ENCODE measurements around the gene PRDM16.

DNA sequence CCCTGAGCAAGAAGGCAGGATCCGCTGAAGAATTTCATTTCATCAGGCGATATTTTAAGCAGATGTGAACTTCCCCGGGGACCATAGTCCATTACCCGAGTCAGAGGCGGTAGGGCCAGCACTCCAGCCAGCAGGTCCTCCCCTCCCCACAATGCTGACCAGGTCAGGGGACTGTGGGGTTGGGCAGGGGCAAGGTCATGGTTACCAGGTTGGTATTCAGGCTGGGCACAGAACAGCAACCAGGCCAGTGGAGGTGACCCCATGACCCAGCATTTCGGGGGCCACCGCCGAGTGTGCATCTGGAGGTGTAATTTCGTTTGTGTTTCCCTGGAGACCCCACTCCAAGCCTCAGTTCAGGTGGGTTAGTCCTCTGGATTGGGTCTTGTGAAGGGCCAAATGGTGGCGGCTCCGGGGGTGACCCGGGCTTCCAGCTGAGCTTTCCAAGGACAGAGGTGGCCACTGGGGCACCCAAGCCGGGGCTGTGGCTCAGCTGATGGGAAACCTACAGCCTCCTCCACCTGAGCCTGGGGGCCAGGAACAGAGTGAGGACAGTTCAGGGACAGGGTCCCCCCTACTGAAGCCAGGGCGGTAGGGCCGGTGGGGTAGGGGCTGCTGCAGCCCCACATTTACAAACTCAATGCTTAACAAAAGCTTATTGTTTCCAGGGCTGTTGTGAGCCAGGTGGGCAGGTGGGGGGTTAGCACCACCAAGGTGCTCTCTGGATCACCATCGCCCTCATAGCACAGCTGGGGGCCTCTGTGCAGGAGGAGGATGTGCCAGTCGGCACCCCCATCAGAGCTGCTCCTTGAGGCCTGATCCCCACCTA lies 2.8 kb downstream of the PRDM16 start:
- TF ChIP-seq ZNF70 (CRISPR knock-in tag; IDR thresholded peaks at IDR 0.05) (no peak), ZNF8 (CRISPR knock-in tag; IDR thresholded peaks at IDR 0.05) (no peak), ZFP30 (CRISPR knock-in tag; IDR thresholded peaks at IDR 0.05) (no peak), RARB (CRISPR knock-in tag; IDR thresholded peaks at IDR 0.05) (no peak), ZFP3 (CRISPR knock-in tag; IDR thresholded peaks at IDR 0.05) (no peak), OSR1 (CRISPR knock-in tag; IDR thresholded peaks at IDR 0.05) (no peak), POU6F1 (CRISPR knock-in tag; IDR thresholded peaks at IDR 0.05; ENCODE audit: borderline replicate concordance, low read depth) (no peak), PATZ1 (CRISPR knock-in tag; IDR thresholded peaks at IDR 0.05; ENCODE audit: borderline replicate concordance) (no peak), TCF4 (CRISPR knock-in tag; IDR thresholded peaks at IDR 0.05; ENCODE audit: borderline replicate concordance) (no peak), GLIS3 (CRISPR knock-in tag; IDR thresholded peaks at IDR 0.05) (no peak), TOX (CRISPR knock-in tag; IDR thresholded peaks at IDR 0.05; ENCODE audit: borderline replicate concordance) (no peak)
- TF ChIP-seq, protein P1, sequence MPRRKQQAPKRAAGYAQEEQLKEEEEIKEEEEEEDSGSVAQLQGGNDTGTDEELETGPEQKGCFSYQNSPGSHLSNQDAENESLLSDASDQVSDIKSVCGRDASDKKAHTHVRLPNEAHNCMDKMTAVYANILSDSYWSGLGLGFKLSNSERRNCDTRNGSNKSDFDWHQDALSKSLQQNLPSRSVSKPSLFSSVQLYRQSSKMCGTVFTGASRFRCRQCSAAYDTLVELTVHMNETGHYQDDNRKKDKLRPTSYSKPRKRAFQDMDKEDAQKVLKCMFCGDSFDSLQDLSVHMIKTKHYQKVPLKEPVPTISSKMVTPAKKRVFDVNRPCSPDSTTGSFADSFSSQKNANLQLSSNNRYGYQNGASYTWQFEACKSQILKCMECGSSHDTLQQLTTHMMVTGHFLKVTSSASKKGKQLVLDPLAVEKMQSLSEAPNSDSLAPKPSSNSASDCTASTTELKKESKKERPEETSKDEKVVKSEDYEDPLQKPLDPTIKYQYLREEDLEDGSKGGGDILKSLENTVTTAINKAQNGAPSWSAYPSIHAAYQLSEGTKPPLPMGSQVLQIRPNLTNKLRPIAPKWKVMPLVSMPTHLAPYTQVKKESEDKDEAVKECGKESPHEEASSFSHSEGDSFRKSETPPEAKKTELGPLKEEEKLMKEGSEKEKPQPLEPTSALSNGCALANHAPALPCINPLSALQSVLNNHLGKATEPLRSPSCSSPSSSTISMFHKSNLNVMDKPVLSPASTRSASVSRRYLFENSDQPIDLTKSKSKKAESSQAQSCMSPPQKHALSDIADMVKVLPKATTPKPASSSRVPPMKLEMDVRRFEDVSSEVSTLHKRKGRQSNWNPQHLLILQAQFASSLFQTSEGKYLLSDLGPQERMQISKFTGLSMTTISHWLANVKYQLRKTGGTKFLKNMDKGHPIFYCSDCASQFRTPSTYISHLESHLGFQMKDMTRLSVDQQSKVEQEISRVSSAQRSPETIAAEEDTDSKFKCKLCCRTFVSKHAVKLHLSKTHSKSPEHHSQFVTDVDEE (CRISPR knock-in tag; IDR thresholded peaks at IDR 0.05): no peak
